MCF 10A (cell line): Measurements from ENCODE around the gene PTRH1. TPM values are rescaled to one million over a fixed set of nuclear protein-coding genes. Genes with fewer than 3 reads are reported as not detected.

Experiments
- BruUV-seq: library from RNA; stranded (reverse); fragments of 400-500 nt; replicated peaks from 2 replicates; lab custom pipeline; 2021; lab: Mats Ljungman, UMichigan
- CTCF ChIA-PET: fragments of 300-600 bp; sonication (Branson Sonifier 250); formaldehyde crosslinking; extraction: SDS; loops from one replicate; lab custom pipeline; 2021; ENCODE audit warnings: antibody characterized with exemption, inconsistent platforms; lab: Yijun Ruan, JAX
- POLR2A ChIA-PET: fragments of 300-600, 350-650 bp; sonication (Branson Sonifier 250); formaldehyde crosslinking; extraction: SDS; loops from one replicate; lab custom pipeline; 2020; ENCODE audit warnings: antibody characterized with exemption, inconsistent platforms; lab: Yijun Ruan, JAX
- DNase-seq: peaks from one replicate; pipeline ENCODE4 v3.0.0-alpha.2; 2018; ENCODE audit not compliant: unreplicated experiment
- H3K27ac Mint-ChIP-seq: one replicate; pipeline ENCODE4 v1.8.0; 2022; ENCODE audit warnings: mild to moderate bottlenecking, low read depth, mixed read lengths; ENCODE audit not compliant: unreplicated experiment
- H3K27me3 Mint-ChIP-seq: one replicate; pipeline ENCODE4 v1.8.0; 2022; ENCODE audit warnings: mixed read lengths; ENCODE audit not compliant: insufficient read depth, unreplicated experiment
- H3K36me3 Mint-ChIP-seq: one replicate; pipeline ENCODE4 v1.8.0; 2022; ENCODE audit warnings: mild to moderate bottlenecking, moderate library complexity, mixed read lengths; ENCODE audit not compliant: insufficient read depth, unreplicated experiment
- H3K4me1 Mint-ChIP-seq: one replicate; pipeline ENCODE4 v1.8.0; 2022; ENCODE audit warnings: mixed read lengths; ENCODE audit not compliant: insufficient read depth, unreplicated experiment
- H3K4me3 Mint-ChIP-seq: one replicate; pipeline ENCODE4 v1.8.0; 2022; ENCODE audit warnings: mild to moderate bottlenecking, moderate library complexity, mixed read lengths; ENCODE audit not compliant: unreplicated experiment
- H3K9me3 Mint-ChIP-seq: one replicate; pipeline ENCODE4 v1.8.0; 2022; ENCODE audit warnings: mixed read lengths; ENCODE audit not compliant: unreplicated experiment
- intact Hi-C: fragments of 100-400 bp; cut with micrococcal nuclease; formaldehyde crosslinking; loops from 2 replicates; pipeline ENCODE4 v1.14.1; 2022
- total RNA-seq: library from RNA; stranded (reverse); gene quantifications from 2 replicates; pipeline ENCODE4 v1.2.3, GENCODE V29; 2022
- TF ChIP-seq, protein P1 (sequence below): fragments of 200-600 bp; IDR thresholded peaks from one replicate; pipeline ENCODE4 v1.8.0; 2022; ENCODE audit warnings: antibody characterized with exemption, mild to moderate bottlenecking; ENCODE audit not compliant: unreplicated experiment

PTRH1 gene
- total RNA-seq, 1 experiment from 2014 or later, result 35.2 TPM

DNA sequence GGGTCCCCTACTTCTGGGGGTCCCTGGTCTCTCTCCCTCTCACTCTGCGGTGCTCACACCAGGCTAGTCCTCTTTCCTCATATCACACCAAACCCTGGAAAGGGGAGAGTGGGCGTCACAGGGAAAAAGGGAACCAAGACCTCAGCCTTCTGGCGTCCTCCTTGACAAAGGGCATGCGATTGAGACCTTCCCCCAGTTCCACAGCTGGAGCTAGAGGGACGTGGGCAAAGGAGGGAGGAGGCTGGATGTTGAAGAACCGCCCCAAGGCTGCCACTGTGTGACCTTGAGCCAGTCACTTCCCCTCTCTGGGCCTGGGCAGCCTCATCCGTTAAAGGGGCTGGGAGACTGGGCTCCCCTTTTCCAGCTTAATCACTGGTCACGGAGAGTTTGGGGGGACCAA, 38.2 kb upstream of the PTRH1 start:
- H3K9me3 Mint-ChIP-seq, result no peaks in the 10 kb centered on the region
- H3K4me3 Mint-ChIP-seq, result no peak overlapping the region
- no peak overlapping the region for H3K27ac Mint-ChIP-seq
- BruUV-seq, result no TSS peak
- no peaks in the 10 kb centered on the region for H3K4me1 Mint-ChIP-seq
- TF ChIP-seq, protein P1, sequence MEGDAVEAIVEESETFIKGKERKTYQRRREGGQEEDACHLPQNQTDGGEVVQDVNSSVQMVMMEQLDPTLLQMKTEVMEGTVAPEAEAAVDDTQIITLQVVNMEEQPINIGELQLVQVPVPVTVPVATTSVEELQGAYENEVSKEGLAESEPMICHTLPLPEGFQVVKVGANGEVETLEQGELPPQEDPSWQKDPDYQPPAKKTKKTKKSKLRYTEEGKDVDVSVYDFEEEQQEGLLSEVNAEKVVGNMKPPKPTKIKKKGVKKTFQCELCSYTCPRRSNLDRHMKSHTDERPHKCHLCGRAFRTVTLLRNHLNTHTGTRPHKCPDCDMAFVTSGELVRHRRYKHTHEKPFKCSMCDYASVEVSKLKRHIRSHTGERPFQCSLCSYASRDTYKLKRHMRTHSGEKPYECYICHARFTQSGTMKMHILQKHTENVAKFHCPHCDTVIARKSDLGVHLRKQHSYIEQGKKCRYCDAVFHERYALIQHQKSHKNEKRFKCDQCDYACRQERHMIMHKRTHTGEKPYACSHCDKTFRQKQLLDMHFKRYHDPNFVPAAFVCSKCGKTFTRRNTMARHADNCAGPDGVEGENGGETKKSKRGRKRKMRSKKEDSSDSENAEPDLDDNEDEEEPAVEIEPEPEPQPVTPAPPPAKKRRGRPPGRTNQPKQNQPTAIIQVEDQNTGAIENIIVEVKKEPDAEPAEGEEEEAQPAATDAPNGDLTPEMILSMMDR, result no peak
- H3K27me3 Mint-ChIP-seq, result peaks cover 47% of the 10 kb centered on the region
- ChIA-PET CTCF (interaction anchor here (0.6 kb wide), 1 partner anchor 273 kb away, joined by 4 read pairs; no protein-coding TSS in a partner anchor), POLR2A (no interaction called here)
- H3K36me3 Mint-ChIP-seq, result peaks cover 3% of the 10 kb centered on the region
- intact Hi-C loops, result no loop called here
- no peak for DNase-seq

DNA sequence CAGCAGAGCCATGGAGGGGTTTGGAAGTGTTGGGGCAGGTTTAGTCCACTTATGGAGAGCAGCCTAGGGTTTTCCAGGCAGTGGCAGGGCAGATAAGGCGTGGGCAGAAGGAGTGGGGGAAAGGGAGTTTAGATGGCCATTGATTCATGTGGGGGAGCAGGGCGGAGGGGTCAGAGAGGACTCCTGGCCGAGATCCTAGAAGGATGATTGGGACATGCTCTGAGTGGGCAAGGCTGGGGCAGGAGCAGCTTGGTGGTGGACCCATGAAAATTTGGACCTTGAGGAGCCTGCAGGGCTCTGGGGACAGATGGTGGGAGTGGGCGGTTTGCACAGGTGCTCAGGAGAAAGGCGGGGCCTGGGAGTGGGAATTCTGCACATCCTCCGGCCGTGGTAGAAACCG, 37.7 kb upstream of the PTRH1 start:
- no peaks in the 10 kb centered on the region for H3K36me3 Mint-ChIP-seq

DNA sequence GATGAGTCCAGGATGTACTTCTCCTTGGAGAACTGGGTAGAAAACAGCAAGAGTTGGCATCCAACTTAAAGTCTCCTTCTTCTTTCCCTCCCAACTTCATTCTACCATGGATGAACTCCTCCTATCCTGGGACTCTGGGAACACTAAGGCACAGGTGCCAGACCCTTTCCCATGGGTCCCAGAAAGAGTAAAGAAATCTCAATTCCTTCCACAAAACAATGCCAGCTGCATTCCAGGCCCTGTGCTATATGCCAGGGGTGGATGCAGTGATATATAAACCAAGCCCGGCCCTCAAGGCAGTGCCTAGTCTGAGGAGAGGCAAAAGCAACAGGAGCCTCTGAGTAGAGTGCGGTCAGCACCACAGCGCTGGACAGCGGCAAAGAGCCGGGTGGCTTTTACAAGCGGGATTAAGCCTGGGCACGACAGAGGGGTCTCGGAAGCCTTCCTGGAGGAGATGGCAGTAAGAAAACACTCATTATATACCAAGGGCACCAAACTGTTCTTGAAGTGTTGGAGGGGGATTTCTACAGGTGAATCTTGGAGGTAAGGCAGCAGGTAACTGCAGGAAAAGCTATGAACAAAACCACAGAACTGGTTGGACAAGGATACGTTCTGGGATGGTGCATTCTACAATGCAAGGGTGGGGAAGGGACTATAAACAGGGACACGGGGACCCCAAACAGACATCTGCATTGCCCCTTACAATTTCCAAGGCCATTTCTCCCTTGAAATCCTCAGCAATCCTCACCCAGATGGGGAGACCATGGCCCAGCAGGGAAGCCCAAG, 36.0 kb upstream of the PTRH1 start:
- H3K27ac Mint-ChIP-seq, result no peak overlapping the region
- POLR2A ChIA-PET, result interaction anchor here (1.6 kb wide), 1 partner anchor 11 kb away, joined by 5 read pairs; no protein-coding TSS in a partner anchor
- CTCF ChIA-PET, result interaction anchor here (1.0 kb wide), 1 partner anchor 17 kb away, joined by 3 read pairs; the partner anchor contains the start of gene TOR2A
- H3K36me3 Mint-ChIP-seq, result no peaks in the 10 kb centered on the region
- H3K27me3 Mint-ChIP-seq, result peaks cover 63% of the 10 kb centered on the region
- no TSS peak for BruUV-seq
- TF ChIP-seq, protein P1, result no peak
- peak; percentile 31 for DNase-seq
- no peaks in the 10 kb centered on the region for H3K9me3 Mint-ChIP-seq
- intact Hi-C loops, result no loop called here
- H3K4me3 Mint-ChIP-seq, result no peak overlapping the region
- no peaks in the 10 kb centered on the region for H3K4me1 Mint-ChIP-seq

More for the DNA sequence above, 37.7 kb upstream of the PTRH1 start:
- no TSS peak for BruUV-seq
- Mint-ChIP-seq H3K9me3 (no peaks in the 10 kb centered on the region), H3K27me3 (peaks cover 48% of the 10 kb centered on the region), H3K4me1 (no peaks in the 10 kb centered on the region), H3K4me3 (no peak overlapping the region), H3K27ac (no peak overlapping the region)
- ChIA-PET CTCF (interaction anchor here (0.5 to 0.7 kb wide), 3 partner anchors 166 to 744 kb away, joined by 3 to 4 read pairs (median 3); no protein-coding TSS in a partner anchor), POLR2A (no interaction called here)
- intact Hi-C loops, result no loop called here
- DNase-seq, result no peak
- TF ChIP-seq, protein P1, result no peak

DNA sequence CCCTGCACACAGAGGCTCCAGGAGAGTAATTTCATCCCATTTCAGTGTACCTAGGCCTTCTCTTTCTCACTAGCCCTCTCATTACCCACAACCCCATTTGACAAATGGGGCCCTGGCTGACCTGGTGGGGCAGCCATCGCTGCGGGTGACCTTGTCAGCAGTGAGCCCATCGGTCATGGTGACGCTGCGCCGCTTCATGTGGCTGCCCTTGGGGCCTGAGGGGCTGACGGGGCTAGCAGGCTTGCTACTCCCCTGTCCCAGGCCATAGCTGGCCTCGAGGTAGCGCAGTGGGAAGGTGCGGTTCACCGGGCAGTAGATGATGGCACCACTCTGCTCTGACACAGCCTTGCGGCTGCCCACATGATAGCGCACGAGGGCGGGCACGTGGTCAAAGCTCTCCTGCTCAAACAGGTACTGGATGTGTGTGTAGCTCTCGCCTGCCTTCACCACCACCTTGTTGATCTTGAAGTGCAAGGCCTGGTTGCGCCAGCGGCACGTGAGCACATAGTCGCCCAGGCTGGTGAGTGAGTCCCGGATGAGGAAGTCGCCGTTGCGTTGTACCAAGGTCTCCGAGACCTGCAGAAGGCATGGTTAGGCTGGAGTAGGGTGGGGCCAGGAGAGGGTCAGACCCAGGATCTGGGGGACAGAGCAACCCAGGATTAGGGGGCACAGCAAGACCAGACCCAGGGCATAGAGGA, 33.8 kb upstream of the PTRH1 start:
- Mint-ChIP-seq H3K27me3 (peaks cover 59% of the 10 kb centered on the region), H3K9me3 (no peaks in the 10 kb centered on the region), H3K4me3 (no peak overlapping the region), H3K27ac (no peak overlapping the region), H3K4me1 (no peaks in the 10 kb centered on the region), H3K36me3 (no peaks in the 10 kb centered on the region)
- intact Hi-C loops, result no loop called here
- TF ChIP-seq, protein P1, result no peak
- DNase-seq, result no peak
- BruUV-seq, result no TSS peak
- POLR2A ChIA-PET, result no interaction called here
- CTCF ChIA-PET, result interaction anchor here (0.7 kb wide), 1 partner anchor 326 kb away, joined by 3 read pairs; no protein-coding TSS in a partner anchor
